Body of pancreas (tissue), 4 donors: ENCODE measurements around the gene UMAD1.
"Not testable (repeated sequence)": the region's sequence is repeated elsewhere in the genome, so short reads cannot be mapped to it uniquely, and the experiment has no call there.

ENCODE experiments used
- POLR2A ChIP-seq, 3 donors: fragments of 450-650 bp; IDR thresholded peaks; one replicate each; pipeline ENCODE4 v1.6.1; 2016; ENCODE audit warnings: antibody characterized with exemption in 3 of 3, mild to moderate bottlenecking in 2 of 3
- TF ChIP-seq, protein P1 (sequence below), 7 experiments: fragments of 450-650 bp in 4 of 7; fragments of 200-600 bp in 3 of 7; sonication (generic) in 3 of 7; IDR thresholded peaks; one replicate each; pipeline ENCODE4 v1.5.1; 2016 to 2019; ENCODE audit warnings: antibody characterized with exemption in 7 of 7

DNA sequence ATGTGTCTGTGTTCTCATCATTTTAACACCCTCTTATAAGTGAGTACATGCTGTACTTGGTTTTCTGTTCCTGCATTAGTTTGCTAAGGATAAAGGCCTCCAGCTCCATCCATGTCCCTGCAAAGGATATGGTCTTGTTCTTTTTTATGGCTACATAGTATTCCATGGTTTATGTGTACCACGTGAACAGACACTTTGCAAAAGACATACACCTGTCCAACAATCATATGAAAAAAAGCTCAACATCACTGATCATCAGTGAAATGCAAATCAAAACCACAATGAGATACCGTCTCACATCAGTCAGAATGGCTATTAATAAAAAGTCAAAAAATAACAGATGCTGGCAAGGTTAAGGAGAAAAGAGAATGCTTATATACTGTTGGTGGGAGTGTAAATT is 177.6 kb downstream of the UMAD1 start:
- TF ChIP-seq, protein P1, sequence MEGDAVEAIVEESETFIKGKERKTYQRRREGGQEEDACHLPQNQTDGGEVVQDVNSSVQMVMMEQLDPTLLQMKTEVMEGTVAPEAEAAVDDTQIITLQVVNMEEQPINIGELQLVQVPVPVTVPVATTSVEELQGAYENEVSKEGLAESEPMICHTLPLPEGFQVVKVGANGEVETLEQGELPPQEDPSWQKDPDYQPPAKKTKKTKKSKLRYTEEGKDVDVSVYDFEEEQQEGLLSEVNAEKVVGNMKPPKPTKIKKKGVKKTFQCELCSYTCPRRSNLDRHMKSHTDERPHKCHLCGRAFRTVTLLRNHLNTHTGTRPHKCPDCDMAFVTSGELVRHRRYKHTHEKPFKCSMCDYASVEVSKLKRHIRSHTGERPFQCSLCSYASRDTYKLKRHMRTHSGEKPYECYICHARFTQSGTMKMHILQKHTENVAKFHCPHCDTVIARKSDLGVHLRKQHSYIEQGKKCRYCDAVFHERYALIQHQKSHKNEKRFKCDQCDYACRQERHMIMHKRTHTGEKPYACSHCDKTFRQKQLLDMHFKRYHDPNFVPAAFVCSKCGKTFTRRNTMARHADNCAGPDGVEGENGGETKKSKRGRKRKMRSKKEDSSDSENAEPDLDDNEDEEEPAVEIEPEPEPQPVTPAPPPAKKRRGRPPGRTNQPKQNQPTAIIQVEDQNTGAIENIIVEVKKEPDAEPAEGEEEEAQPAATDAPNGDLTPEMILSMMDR (IDR thresholded peaks at IDR 0.05): not testable (repeated sequence)
- TF ChIP-seq POLR2A (IDR thresholded peaks at IDR 0.05): not testable (repeated sequence)
